ENCODE measurements around the gene KIN.
"Not testable (repeated sequence)": the region's sequence is repeated elsewhere in the genome, so short reads cannot be mapped to it uniquely, and the experiment has no call there.

The KIN gene

GRCh38 chr10:7748637-7749036, 39.2 kb downstream of the KIN start:
- H3K4me1 ChIP-seq (ENCODE audit: control insufficient read depth, low read depth, low read length); H4K8ac ChIP-seq (ENCODE audit: low read depth, low read length); H2AK5ac ChIP-seq (ENCODE audit: low read length); H3K4ac ChIP-seq (ENCODE audit: low read depth, low read length); H2BK5ac ChIP-seq (ENCODE audit: low read length); H3K23ac ChIP-seq (ENCODE audit: low read length); H3K36me3 ChIP-seq (ENCODE audit: control insufficient read depth, insufficient read depth, low read length); H3K18ac ChIP-seq (ENCODE audit: low read length); H3K4me3 ChIP-seq (ENCODE audit: low read length); H3K56ac ChIP-seq (ENCODE audit: low read length); H4K5ac ChIP-seq (ENCODE audit: low read length); H2BK120ac ChIP-seq (ENCODE audit: low read depth, low read length); H3K27me3 ChIP-seq (ENCODE audit: insufficient read depth, low read length, poor library complexity); H2BK15ac ChIP-seq (replicated peaks; ENCODE audit: low read depth); H3K27ac ChIP-seq (ENCODE audit: low read depth, low read length); H3K9ac ChIP-seq (ENCODE audit: low read length); H3K4me2 ChIP-seq (ENCODE audit: low read length); H3K79me1 ChIP-seq (ENCODE audit: low read length); H3K79me2 ChIP-seq (ENCODE audit: control insufficient read depth, insufficient read depth, low read length): not testable (repeated sequence)
- DNase-seq: peak; percentile 55
- no CpG with 5 or more reads among the region's 7 CpGs for WGBS (ENCODE audit: extremely low coverage, insufficient coverage, low lambda C conversion rate)

- Histone ChIP-seq H3K27ac (ENCODE audit: low read depth, low read length) (no peak overlapping the region), H3K9ac (ENCODE audit: low read length) (no peak overlapping the region), H3K4me2 (ENCODE audit: low read length) (no peak overlapping the region), H3K27me3 (ENCODE audit: insufficient read depth, low read length, poor library complexity) (no peaks in the 10 kb centered on the region), H3K4me1 (ENCODE audit: control insufficient read depth, low read depth, low read length) (no peaks in the 10 kb centered on the region), H2BK15ac (replicated peaks; ENCODE audit: low read depth) (no peak overlapping the region), H4K5ac (ENCODE audit: low read length) (no peak overlapping the region), H2BK120ac (ENCODE audit: low read depth, low read length) (no peak overlapping the region), H3K23ac (ENCODE audit: low read length) (no peak overlapping the region), H3K79me2 (ENCODE audit: control insufficient read depth, insufficient read depth, low read length) (no peaks in the 10 kb centered on the region), H4K8ac (ENCODE audit: low read depth, low read length) (no peak overlapping the region), H3K56ac (ENCODE audit: low read length) (no peak overlapping the region), H3K4ac (ENCODE audit: low read depth, low read length) (no peak overlapping the region), H3K79me1 (ENCODE audit: low read length) (no peaks in the 10 kb centered on the region), H3K18ac (ENCODE audit: low read length) (no peak overlapping the region), H2AK5ac (ENCODE audit: low read length) (no peak overlapping the region), H3K4me3 (ENCODE audit: low read length) (no peak overlapping the region), H2BK5ac (ENCODE audit: low read length) (no peak overlapping the region), H3K36me3 (ENCODE audit: control insufficient read depth, insufficient read depth, low read length) (no peaks in the 10 kb centered on the region)
- WGBS (ENCODE audit: extremely low coverage, insufficient coverage, low lambda C conversion rate): no CpG with 5 or more reads among the region's 8 CpGs
- DNase-seq: no peak
Observed at GRCh38 chr10:7744307-7744706, 43.5 kb downstream of the KIN start.

GRCh38 chr10:7738536-7739407, 49.0 kb downstream of the KIN start:
- Histone ChIP-seq H2BK15ac (replicated peaks; ENCODE audit: low read depth) (no peak overlapping the region), H3K27me3 (ENCODE audit: insufficient read depth, low read length, poor library complexity) (no peaks in the 10 kb centered on the region), H3K23ac (ENCODE audit: low read length) (no peak overlapping the region), H2AK5ac (ENCODE audit: low read length) (no peak overlapping the region), H3K4me2 (ENCODE audit: low read length) (no peak overlapping the region), H3K4me3 (ENCODE audit: low read length) (no peak overlapping the region), H3K56ac (ENCODE audit: low read length) (no peak overlapping the region), H3K9ac (ENCODE audit: low read length) (no peak overlapping the region), H3K79me1 (ENCODE audit: low read length) (no peaks in the 10 kb centered on the region), H3K4ac (ENCODE audit: low read depth, low read length) (no peak overlapping the region), H2BK120ac (ENCODE audit: low read depth, low read length) (no peak overlapping the region), H3K79me2 (ENCODE audit: control insufficient read depth, insufficient read depth, low read length) (no peaks in the 10 kb centered on the region), H4K8ac (ENCODE audit: low read depth, low read length) (no peak overlapping the region), H3K27ac (ENCODE audit: low read depth, low read length) (no peak overlapping the region), H3K4me1 (ENCODE audit: control insufficient read depth, low read depth, low read length) (no peaks in the 10 kb centered on the region), H3K36me3 (ENCODE audit: control insufficient read depth, insufficient read depth, low read length) (no peaks in the 10 kb centered on the region), H4K5ac (ENCODE audit: low read length) (no peak overlapping the region), H3K18ac (ENCODE audit: low read length) (no peak overlapping the region), H2BK5ac (ENCODE audit: low read length) (no peak overlapping the region)
- no CpG with 5 or more reads among the region's 20 CpGs for WGBS (ENCODE audit: extremely low coverage, insufficient coverage, low lambda C conversion rate)
- no peak for DNase-seq

- H3K9ac ChIP-seq (ENCODE audit: low read length): no peak overlapping the region
- no peaks in the 10 kb centered on the region for H3K27me3 ChIP-seq (ENCODE audit: insufficient read depth, low read length, poor library complexity)
- no peak overlapping the region for H3K23ac ChIP-seq (ENCODE audit: low read length)
- WGBS (ENCODE audit: extremely low coverage, insufficient coverage, low lambda C conversion rate): no CpG with 5 or more reads among the region's 13 CpGs
- H3K4me1 ChIP-seq (ENCODE audit: control insufficient read depth, low read depth, low read length): no peaks in the 10 kb centered on the region
- H3K36me3 ChIP-seq (ENCODE audit: control insufficient read depth, insufficient read depth, low read length): no peaks in the 10 kb centered on the region
- no peak overlapping the region for H2BK15ac ChIP-seq (replicated peaks; ENCODE audit: low read depth)
- H4K5ac ChIP-seq (ENCODE audit: low read length): no peak overlapping the region
- peak; percentile 11 for DNase-seq
- H2BK120ac ChIP-seq (ENCODE audit: low read depth, low read length): no peak overlapping the region
- H3K4me3 ChIP-seq (ENCODE audit: low read length): no peak overlapping the region
- no peaks in the 10 kb centered on the region for H3K79me1 ChIP-seq (ENCODE audit: low read length)
- H3K56ac ChIP-seq (ENCODE audit: low read length): no peak overlapping the region
- H2AK5ac ChIP-seq (ENCODE audit: low read length): no peak overlapping the region
- no peak overlapping the region for H3K27ac ChIP-seq (ENCODE audit: low read depth, low read length)
- no peak overlapping the region for H3K4me2 ChIP-seq (ENCODE audit: low read length)
- H3K79me2 ChIP-seq (ENCODE audit: control insufficient read depth, insufficient read depth, low read length): no peaks in the 10 kb centered on the region
- no peak overlapping the region for H2BK5ac ChIP-seq (ENCODE audit: low read length)
- no peak overlapping the region for H3K4ac ChIP-seq (ENCODE audit: low read depth, low read length)
- H4K8ac ChIP-seq (ENCODE audit: low read depth, low read length): no peak overlapping the region
- no peak overlapping the region for H3K18ac ChIP-seq (ENCODE audit: low read length)
Observed at GRCh38 chr10:7734821-7735220, 53.0 kb downstream of the KIN start.

GRCh38 chr10:7722927-7723529, 64.8 kb downstream of the KIN start:
- Histone ChIP-seq H4K5ac (ENCODE audit: low read length) (no peak overlapping the region), H2BK120ac (ENCODE audit: low read depth, low read length) (no peak overlapping the region), H3K18ac (ENCODE audit: low read length) (no peak overlapping the region), H3K27ac (ENCODE audit: low read depth, low read length) (no peak overlapping the region), H3K79me1 (ENCODE audit: low read length) (no peaks in the 10 kb centered on the region), H3K4me1 (ENCODE audit: control insufficient read depth, low read depth, low read length) (no peaks in the 10 kb centered on the region), H3K23ac (ENCODE audit: low read length) (no peak overlapping the region), H3K79me2 (ENCODE audit: control insufficient read depth, insufficient read depth, low read length) (no peaks in the 10 kb centered on the region), H3K4me2 (ENCODE audit: low read length) (no peak overlapping the region), H3K27me3 (ENCODE audit: insufficient read depth, low read length, poor library complexity) (no peaks in the 10 kb centered on the region), H2BK5ac (ENCODE audit: low read length) (no peak overlapping the region), H2AK5ac (ENCODE audit: low read length) (no peak overlapping the region), H3K56ac (ENCODE audit: low read length) (no peak overlapping the region), H4K8ac (ENCODE audit: low read depth, low read length) (no peak overlapping the region), H3K4me3 (ENCODE audit: low read length) (no peak overlapping the region), H3K9ac (ENCODE audit: low read length) (no peak overlapping the region), H3K4ac (ENCODE audit: low read depth, low read length) (no peak overlapping the region), H3K36me3 (ENCODE audit: control insufficient read depth, insufficient read depth, low read length) (no peaks in the 10 kb centered on the region), H2BK15ac (replicated peaks; ENCODE audit: low read depth) (no peak overlapping the region)
- WGBS (ENCODE audit: extremely low coverage, insufficient coverage, low lambda C conversion rate): 100% methylated on average over 4 of the region's 18 CpGs
- no peak for DNase-seq
